HCT116 (cell line): Measurements from ENCODE around the gene XAF1.

Experiments
- ATF3 ChIP-seq: IDR thresholded peaks from 2 replicates; pipeline ENCODE4 v1.6.1; 2012
- ELF1 ChIP-seq: IDR thresholded peaks from 2 replicates; pipeline ENCODE4 v1.6.1; 2012; ENCODE audit warnings: low read depth, borderline replicate concordance
- EZH2 ChIP-seq: fragments of 200-600 bp; sonication (generic); IDR thresholded peaks from 2 replicates; pipeline ENCODE4 v1.6.1; 2017; ENCODE audit warnings: antibody characterized with exemption, mixed run types
- JUND ChIP-seq: IDR thresholded peaks from 2 replicates; pipeline ENCODE4 v1.6.1; 2012
- POLR2A ChIP-seq: IDR thresholded peaks from 2 replicates; pipeline ENCODE4 v1.7.0; 2011; ENCODE audit warnings: borderline replicate concordance; ENCODE audit not compliant: insufficient read depth, insufficient read length; ENCODE audit errors: extremely low read depth
- POLR2AphosphoS5 ChIP-seq: IDR thresholded peaks from 2 replicates; pipeline ENCODE4 v1.6.1; 2011; ENCODE audit warnings: mild to moderate bottlenecking, low read depth, low read length, moderate library complexity
- SIN3A ChIP-seq: IDR thresholded peaks from 2 replicates; pipeline ENCODE4 v1.6.1; 2012; ENCODE audit warnings: low read depth
- YY1 ChIP-seq: IDR thresholded peaks from 2 replicates; pipeline ENCODE4 v1.6.1; 2011; ENCODE audit warnings: low read length, low read depth, moderate library complexity, mild to moderate bottlenecking; ENCODE audit not compliant: insufficient replicate concordance; ENCODE audit errors: extremely low read depth
- TF ChIP-seq, protein P1 (sequence below), 3 experiments: fragments of 200-600 bp in 1 of 3; sonication (generic) in 1 of 3; IDR thresholded peaks in 2 of 3; conservative IDR thresholded peaks in 1 of 3; 2 replicates each; pipeline ENCODE4 v1.5.1; 2012 to 2017; ENCODE audit warnings: low read depth in 2 of 3, low read length in 2 of 3, antibody characterized with exemption in 1 of 3, borderline replicate concordance in 1 of 3, control low read depth in 1 of 3, mild to moderate bottlenecking in 1 of 3, mixed read lengths in 1 of 3, mixed run types in 1 of 3, moderate library complexity in 1 of 3; ENCODE audit not compliant: insufficient read depth in 1 of 3
- TF ChIP-seq, protein P2 (sequence below): IDR thresholded peaks from 2 replicates; pipeline ENCODE4 v1.6.1; 2012; ENCODE audit warnings: low read depth
- TF ChIP-seq, protein P3 (sequence below): IDR thresholded peaks from 2 replicates; pipeline ENCODE4 v1.6.1; 2011; ENCODE audit warnings: mild to moderate bottlenecking, low read length, moderate library complexity; ENCODE audit not compliant: insufficient replicate concordance; ENCODE audit errors: extremely low read depth

- TF ChIP-seq, protein P1, sequence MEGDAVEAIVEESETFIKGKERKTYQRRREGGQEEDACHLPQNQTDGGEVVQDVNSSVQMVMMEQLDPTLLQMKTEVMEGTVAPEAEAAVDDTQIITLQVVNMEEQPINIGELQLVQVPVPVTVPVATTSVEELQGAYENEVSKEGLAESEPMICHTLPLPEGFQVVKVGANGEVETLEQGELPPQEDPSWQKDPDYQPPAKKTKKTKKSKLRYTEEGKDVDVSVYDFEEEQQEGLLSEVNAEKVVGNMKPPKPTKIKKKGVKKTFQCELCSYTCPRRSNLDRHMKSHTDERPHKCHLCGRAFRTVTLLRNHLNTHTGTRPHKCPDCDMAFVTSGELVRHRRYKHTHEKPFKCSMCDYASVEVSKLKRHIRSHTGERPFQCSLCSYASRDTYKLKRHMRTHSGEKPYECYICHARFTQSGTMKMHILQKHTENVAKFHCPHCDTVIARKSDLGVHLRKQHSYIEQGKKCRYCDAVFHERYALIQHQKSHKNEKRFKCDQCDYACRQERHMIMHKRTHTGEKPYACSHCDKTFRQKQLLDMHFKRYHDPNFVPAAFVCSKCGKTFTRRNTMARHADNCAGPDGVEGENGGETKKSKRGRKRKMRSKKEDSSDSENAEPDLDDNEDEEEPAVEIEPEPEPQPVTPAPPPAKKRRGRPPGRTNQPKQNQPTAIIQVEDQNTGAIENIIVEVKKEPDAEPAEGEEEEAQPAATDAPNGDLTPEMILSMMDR (IDR thresholded peaks at IDR 0.05 in 2 of 3, conservative IDR thresholded peaks at IDR 0.05 in 1 of 3; ENCODE audit: borderline replicate concordance in 1 of 3, insufficient read depth in 1 of 3, low read depth in 2 of 3, low read length in 2 of 3) = no peak
- TF ChIP-seq, protein P2, sequence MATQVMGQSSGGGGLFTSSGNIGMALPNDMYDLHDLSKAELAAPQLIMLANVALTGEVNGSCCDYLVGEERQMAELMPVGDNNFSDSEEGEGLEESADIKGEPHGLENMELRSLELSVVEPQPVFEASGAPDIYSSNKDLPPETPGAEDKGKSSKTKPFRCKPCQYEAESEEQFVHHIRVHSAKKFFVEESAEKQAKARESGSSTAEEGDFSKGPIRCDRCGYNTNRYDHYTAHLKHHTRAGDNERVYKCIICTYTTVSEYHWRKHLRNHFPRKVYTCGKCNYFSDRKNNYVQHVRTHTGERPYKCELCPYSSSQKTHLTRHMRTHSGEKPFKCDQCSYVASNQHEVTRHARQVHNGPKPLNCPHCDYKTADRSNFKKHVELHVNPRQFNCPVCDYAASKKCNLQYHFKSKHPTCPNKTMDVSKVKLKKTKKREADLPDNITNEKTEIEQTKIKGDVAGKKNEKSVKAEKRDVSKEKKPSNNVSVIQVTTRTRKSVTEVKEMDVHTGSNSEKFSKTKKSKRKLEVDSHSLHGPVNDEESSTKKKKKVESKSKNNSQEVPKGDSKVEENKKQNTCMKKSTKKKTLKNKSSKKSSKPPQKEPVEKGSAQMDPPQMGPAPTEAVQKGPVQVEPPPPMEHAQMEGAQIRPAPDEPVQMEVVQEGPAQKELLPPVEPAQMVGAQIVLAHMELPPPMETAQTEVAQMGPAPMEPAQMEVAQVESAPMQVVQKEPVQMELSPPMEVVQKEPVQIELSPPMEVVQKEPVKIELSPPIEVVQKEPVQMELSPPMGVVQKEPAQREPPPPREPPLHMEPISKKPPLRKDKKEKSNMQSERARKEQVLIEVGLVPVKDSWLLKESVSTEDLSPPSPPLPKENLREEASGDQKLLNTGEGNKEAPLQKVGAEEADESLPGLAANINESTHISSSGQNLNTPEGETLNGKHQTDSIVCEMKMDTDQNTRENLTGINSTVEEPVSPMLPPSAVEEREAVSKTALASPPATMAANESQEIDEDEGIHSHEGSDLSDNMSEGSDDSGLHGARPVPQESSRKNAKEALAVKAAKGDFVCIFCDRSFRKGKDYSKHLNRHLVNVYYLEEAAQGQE = no peak
- no peak for TF ChIP-seq ELF1
- TF ChIP-seq ATF3 = no peak
- TF ChIP-seq POLR2A = no peak
- TF ChIP-seq POLR2AphosphoS5 = no peak
- TF ChIP-seq, protein P3, sequence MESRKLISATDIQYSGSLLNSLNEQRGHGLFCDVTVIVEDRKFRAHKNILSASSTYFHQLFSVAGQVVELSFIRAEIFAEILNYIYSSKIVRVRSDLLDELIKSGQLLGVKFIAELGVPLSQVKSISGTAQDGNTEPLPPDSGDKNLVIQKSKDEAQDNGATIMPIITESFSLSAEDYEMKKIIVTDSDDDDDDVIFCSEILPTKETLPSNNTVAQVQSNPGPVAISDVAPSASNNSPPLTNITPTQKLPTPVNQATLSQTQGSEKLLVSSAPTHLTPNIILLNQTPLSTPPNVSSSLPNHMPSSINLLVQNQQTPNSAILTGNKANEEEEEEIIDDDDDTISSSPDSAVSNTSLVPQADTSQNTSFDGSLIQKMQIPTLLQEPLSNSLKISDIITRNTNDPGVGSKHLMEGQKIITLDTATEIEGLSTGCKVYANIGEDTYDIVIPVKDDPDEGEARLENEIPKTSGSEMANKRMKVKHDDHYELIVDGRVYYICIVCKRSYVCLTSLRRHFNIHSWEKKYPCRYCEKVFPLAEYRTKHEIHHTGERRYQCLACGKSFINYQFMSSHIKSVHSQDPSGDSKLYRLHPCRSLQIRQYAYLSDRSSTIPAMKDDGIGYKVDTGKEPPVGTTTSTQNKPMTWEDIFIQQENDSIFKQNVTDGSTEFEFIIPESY = no peak
- TF ChIP-seq JUND = no peak
- no peak for TF ChIP-seq EZH2
- no peak for TF ChIP-seq YY1
- no peak for TF ChIP-seq SIN3A
These were observed 41.1 kb downstream of the XAF1 start for GRCh38 chr17:6796887-6797490.
